GM13977 (cell line): ENCODE data around the gene HEPN1.

Source experiments
- DNase-seq: peaks from one replicate; pipeline ENCODE4 v3.0.0; 2012; ENCODE audit warnings: low spot score
- in situ Hi-C: fragments of 300-500 bp; cut with MboI; formaldehyde crosslinking; loops from one replicate; pipeline ENCODE4 v1.12.0; 2022; ENCODE audit warnings: low sequenced_read_pairs, low pct_unique_long_range_greater_than_20kb, mixed read lengths, inconsistent platforms; ENCODE audit not compliant: unreplicated experiment
- TF ChIP-seq, protein P1 (sequence below): IDR thresholded peaks from 2 replicates; pipeline ENCODE4 v1.5.1; 2012; ENCODE audit warnings: mild to moderate bottlenecking, control low read depth; ENCODE audit not compliant: insufficient read depth; ENCODE audit errors: extremely low read depth, missing control alignments

The HEPN1 gene

DNA sequence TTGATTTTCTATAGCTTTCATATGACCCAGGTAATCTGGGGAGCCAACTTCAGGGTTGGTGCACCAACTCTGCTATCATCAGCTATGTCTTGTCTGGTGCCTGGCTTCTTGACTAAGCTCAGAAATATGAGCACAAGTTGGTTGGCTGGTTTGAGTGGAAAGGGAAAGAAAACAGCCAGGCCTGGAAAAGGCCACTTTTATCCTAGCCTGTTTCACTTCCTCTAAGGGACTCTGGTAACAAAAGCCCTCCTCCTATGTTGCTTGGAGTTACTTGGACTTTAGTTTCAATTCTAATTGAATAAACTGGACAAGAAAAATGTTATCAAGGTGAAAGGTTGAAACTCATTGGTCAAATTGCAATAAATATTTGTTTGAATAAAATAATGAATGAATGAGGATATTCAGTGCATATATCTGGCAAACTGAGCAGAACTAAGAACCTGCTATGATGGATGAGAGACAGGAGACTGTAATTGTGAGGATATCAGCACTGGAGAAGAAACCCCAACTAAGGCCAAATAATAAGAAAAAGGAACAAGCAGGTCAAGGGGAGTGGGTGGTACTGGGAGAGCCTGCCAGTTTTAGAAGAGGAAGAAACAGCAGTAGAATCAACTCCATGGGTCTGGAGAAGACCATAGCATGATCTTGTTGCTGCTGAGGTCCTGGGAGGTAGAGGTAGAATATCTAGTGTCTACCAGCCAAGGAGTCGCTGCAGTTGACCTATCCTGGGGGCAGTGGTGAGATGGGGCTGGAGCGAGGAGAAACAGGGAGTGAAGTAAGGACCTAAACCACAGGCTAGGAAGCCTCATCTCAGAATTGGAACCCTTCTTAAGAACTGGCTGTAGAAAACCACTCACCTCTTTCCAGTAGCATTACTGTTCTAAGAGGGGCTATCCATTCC is 29.6 kb upstream of the HEPN1 start:
- in situ Hi-C loops = no loop called here
- TF ChIP-seq, protein P1, sequence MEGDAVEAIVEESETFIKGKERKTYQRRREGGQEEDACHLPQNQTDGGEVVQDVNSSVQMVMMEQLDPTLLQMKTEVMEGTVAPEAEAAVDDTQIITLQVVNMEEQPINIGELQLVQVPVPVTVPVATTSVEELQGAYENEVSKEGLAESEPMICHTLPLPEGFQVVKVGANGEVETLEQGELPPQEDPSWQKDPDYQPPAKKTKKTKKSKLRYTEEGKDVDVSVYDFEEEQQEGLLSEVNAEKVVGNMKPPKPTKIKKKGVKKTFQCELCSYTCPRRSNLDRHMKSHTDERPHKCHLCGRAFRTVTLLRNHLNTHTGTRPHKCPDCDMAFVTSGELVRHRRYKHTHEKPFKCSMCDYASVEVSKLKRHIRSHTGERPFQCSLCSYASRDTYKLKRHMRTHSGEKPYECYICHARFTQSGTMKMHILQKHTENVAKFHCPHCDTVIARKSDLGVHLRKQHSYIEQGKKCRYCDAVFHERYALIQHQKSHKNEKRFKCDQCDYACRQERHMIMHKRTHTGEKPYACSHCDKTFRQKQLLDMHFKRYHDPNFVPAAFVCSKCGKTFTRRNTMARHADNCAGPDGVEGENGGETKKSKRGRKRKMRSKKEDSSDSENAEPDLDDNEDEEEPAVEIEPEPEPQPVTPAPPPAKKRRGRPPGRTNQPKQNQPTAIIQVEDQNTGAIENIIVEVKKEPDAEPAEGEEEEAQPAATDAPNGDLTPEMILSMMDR = no peak
- DNase-seq = no peak

DNA sequence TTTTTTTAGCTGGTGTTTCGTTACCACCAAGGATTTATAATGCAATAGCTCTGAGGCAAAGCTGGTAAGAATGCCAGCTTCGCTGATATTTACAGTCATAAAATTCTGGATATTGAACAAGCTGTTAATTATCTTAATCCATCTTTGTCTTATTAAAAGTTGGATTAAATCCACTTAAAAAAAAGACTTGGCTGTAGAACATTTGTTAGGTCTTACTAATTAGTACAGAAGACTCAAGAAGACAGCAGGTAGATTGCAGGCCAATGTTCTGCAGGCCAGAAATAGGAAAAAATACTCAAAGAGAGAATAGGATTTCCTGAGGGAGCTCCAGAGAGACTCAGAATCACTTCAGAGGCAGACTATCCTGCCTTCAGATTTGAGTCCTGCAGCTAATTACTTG is 28.9 kb upstream of the HEPN1 start:
- in situ Hi-C loops = no loop called here
- no peak for DNase-seq
- TF ChIP-seq, protein P1 = no peak

DNA sequence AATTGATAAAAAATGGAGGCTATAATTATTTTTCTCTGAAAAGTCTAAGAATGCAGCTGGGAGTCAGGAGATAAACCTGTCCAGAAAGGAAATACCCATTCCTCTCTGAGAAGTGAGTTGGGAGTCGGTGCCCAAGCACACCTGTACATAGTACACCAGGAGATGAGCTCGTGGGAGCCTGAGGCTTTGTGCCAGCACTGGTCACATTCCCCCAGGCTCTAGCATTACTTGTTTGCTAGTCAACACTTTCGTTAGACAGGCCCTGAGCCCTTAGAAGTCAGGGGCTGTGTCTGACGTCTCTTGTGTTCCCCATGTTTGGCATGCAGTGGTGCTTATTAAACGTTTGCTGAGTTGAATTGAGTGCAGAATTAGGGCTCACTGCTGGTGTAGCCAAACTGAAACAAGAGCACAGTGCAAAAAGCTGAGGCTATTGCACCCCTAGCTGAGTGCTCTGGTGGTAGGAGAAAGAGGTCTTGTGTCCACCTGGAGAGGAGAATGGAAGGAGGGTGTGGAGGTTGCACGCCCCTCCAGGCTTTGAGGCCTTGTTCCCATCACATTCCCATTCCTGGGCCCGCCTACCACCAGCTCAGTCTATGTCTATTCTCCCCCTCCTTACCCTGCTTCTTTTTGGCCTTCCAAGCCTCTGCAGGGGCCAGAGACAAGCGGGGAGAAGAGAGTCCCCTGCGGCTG is 28.2 kb upstream of the HEPN1 start:
- no peak for DNase-seq
- TF ChIP-seq, protein P1 = no peak
- in situ Hi-C loops = no loop called here

DNA sequence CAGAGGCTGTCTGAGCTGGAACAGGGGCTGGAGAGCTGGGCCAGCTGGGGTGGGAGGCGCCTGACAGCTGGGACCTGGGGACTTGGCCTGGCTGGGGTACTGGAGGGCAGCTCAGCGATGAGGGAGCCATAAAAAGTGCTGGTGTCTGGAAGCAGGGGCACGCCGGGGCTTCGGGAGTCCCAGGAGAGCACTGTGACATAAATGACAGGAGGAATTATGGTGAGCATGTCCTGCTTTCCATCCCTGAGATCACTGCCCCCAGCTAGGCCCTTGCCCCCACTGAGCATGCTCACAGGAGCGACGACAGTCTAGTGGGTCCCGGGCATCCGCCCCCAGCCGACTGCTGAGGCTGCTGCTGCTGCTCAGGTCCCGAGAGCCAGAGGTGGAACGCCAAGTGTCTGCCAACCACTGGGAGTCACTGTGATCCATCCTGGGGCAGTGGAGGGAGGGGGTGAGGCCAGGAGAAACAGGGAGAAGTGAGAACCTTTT is 27.6 kb upstream of the HEPN1 start:
- in situ Hi-C loops = no loop called here
- no peak for DNase-seq
- TF ChIP-seq, protein P1 = no peak

DNA sequence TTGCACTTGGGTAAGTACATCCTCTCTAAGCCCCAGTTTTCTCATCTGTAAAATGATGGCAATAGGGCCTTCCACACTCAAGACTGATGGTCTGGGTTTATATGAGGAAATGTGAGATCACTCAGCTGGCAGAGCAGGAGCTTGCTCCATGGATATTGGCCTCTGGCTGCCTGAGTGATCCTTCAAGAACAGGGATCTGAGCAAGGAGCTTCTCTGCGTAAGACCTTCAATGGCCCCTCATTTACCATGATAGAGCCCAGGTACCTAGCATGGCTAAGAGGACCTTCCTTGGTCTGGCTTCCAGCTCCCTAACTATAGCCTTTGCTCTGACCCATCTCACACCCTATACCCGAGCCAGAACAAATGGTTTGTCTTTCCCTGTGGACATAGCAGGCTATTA is 26.9 kb upstream of the HEPN1 start:
- DNase-seq = no peak
- in situ Hi-C loops = no loop called here
- TF ChIP-seq, protein P1 = no peak

DNA sequence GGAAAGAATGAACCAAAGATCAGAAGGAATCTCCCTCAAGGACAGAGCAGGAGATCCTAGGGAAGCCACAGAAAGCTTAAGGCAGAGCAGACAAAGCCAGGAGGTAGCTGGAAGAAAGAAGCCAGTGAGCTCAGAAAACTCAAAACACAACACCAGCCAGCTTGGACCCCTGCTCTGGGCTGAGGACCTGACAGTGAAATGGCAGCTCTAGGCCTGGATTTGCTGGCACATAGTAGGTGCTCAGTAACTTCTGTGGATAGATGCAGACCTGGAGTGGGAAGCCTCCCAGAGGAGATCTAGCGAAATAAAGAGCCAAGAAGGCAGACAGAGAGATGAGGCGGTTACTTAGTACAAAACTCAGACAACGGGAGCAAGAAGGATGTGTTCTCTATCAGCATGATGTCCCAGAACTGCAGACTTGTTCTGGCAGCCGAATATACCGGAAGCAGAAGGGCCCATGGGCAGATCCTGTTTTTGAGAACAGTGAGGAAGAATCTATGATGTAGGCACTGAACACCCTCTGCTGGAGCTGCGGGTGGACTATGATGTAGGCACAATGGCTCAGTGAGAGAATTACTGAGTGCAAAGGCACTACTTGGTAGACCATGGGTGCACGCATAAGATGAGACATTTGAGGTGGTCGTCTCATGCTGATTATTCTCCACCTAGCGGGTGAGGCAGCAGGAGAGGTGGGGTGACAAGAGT is 26.1 kb upstream of the HEPN1 start:
- no peak for DNase-seq
- TF ChIP-seq, protein P1 = no peak
- in situ Hi-C loops = no loop called here
